Endothelial cell of umbilical vein (primary cell): ENCODE results near the gene CINP. TPM values are rescaled to one million over a fixed set of nuclear protein-coding genes. Genes with fewer than 3 reads are reported as not detected.

Experiments used
- BruUV-seq: library from RNA; stranded (reverse); fragments of 400-500 nt; replicated peaks from 2 replicates; lab custom pipeline; 2021; lab: Mats Ljungman, UMichigan
- CTCF ChIA-PET: fragments of 300-600, 350-600 bp; sonication (Branson Sonifier 250); formaldehyde crosslinking; loops from one replicate; lab custom pipeline; 2021; ENCODE audit warnings: antibody characterized with exemption, inconsistent platforms; lab: Charles Lee
- POLR2A ChIA-PET: fragments of 300-600, 350-600 bp; sonication (Branson Sonifier 250); formaldehyde crosslinking; loops from one replicate; lab custom pipeline; 2021; ENCODE audit warnings: antibody characterized with exemption, inconsistent platforms; lab: Charles Lee
- DNase-seq: peaks from one replicate; pipeline ENCODE4 v3.0.0-alpha.2; 2011; ENCODE audit warnings: low read depth, low spot score
- FAIRE-seq: peaks from 2 replicates; lab custom pipeline; 2011; peaks lifted over from hg19 to GRCh38; lab: Jason Lieb, UNC
- H2AFZ ChIP-seq: 2 replicates; pipeline ENCODE4 v1.6.0; 2012; ENCODE audit warnings: low read depth, low read length, control low read depth, inconsistent platforms
- H3K27ac ChIP-seq: 2 replicates; pipeline ENCODE4 v1.5.1; 2011; ENCODE audit warnings: low read depth, mild to moderate bottlenecking, control low read depth, low read length, moderate library complexity; ENCODE audit not compliant: insufficient read depth
- H3K27me3 ChIP-seq, 2 experiments: 2 replicates each; pipeline versions ENCODE4 v1.6.0 to v1.6.1; 2011; ENCODE audit warnings: low read length in 2 of 2, mixed read lengths in 1 of 2; ENCODE audit not compliant: control insufficient read depth in 2 of 2, insufficient read depth in 2 of 2
- H3K36me3 ChIP-seq, 2 experiments: 2 replicates in 1 of 2; 3 replicates in 1 of 2; pipeline ENCODE4 v1.5.1; 2011; ENCODE audit warnings: low read length in 2 of 2, mild to moderate bottlenecking in 1 of 2, moderate library complexity in 1 of 2; ENCODE audit not compliant: control insufficient read depth in 2 of 2, insufficient read depth in 2 of 2; ENCODE audit errors: extremely low read depth in 1 of 2
- H3K4me1 ChIP-seq: 3 replicates; pipeline ENCODE4 v1.5.1; 2011; ENCODE audit warnings: mild to moderate bottlenecking, low read length; ENCODE audit not compliant: control insufficient read depth, insufficient read depth; ENCODE audit errors: extremely low read depth
- H3K4me2 ChIP-seq: 2 replicates; pipeline ENCODE4 v1.6.1; 2011; ENCODE audit warnings: low read length, control low read depth, mixed read lengths; ENCODE audit not compliant: insufficient read depth
- H3K4me3 ChIP-seq, 3 experiments: fragments of 200-600 bp in 1 of 3; sonication (generic), shearing (Covaris generic) in 1 of 3; replicated peaks in 1 of 3; 2 replicates each; pipeline ENCODE4 v1.5.1; 2011 to 2016; ENCODE audit warnings: control low read depth in 3 of 3, low read length in 3 of 3, mild to moderate bottlenecking in 2 of 3, inconsistent platforms in 1 of 3, low read depth in 1 of 3, moderate library complexity in 1 of 3; ENCODE audit not compliant: insufficient read depth in 1 of 3
- H3K79me2 ChIP-seq: 2 replicates; pipeline ENCODE4 v1.6.0; 2012; ENCODE audit warnings: low read length, inconsistent platforms; ENCODE audit not compliant: control insufficient read depth, insufficient read depth
- H3K9ac ChIP-seq: replicated peaks from 2 replicates; pipeline ENCODE3; 2011; ENCODE audit warnings: low read length, control low read depth; ENCODE audit not compliant: insufficient read depth; ENCODE audit errors: extremely low read depth
- H3K9me1 ChIP-seq: replicated peaks from 3 replicates; pipeline ENCODE4 v1.6.0; 2011; ENCODE audit warnings: mild to moderate bottlenecking, low read length; ENCODE audit not compliant: control insufficient read depth, insufficient read depth; ENCODE audit errors: extremely low read depth
- H3K9me3 ChIP-seq: replicated peaks from 2 replicates; pipeline ENCODE4 v1.5.1; 2012; ENCODE audit warnings: low read length, inconsistent platforms; ENCODE audit not compliant: control insufficient read depth, insufficient read depth
- H4K20me1 ChIP-seq: replicated peaks from 2 replicates; pipeline ENCODE3; 2011; ENCODE audit warnings: mild to moderate bottlenecking, low read length; ENCODE audit not compliant: control insufficient read depth, insufficient read depth; ENCODE audit errors: extremely low read depth
- CTCF ChIP-seq, 2 donors: IDR thresholded peaks; 1 replicate in 1 of 2; 2 replicates in 1 of 2; pipeline ENCODE4 v1.5.1; 2011; ENCODE audit warnings: low read length in 2 of 2, mild to moderate bottlenecking in 2 of 2, moderate library complexity in 2 of 2, control low read depth in 1 of 2, inconsistent platforms in 1 of 2, low read depth in 1 of 2; ENCODE audit not compliant: insufficient read depth in 1 of 2; ENCODE audit errors: extremely low read depth in 1 of 2
- EZH2 ChIP-seq: IDR thresholded peaks from 2 replicates; pipeline ENCODE4 v1.6.1; 2012; ENCODE audit warnings: borderline replicate concordance, low read depth, mild to moderate bottlenecking, moderate library complexity, low read length, inconsistent platforms; ENCODE audit not compliant: severe bottlenecking
- FOS ChIP-seq: IDR thresholded peaks from 2 replicates; pipeline ENCODE4 v1.6.1; 2011; ENCODE audit warnings: mild to moderate bottlenecking, low read length, moderate library complexity, borderline replicate concordance; ENCODE audit not compliant: insufficient read depth
- GATA2 ChIP-seq: IDR thresholded peaks from 2 replicates; pipeline ENCODE4 v1.7.0; 2011; ENCODE audit warnings: low read depth, mild to moderate bottlenecking, moderate library complexity, mixed read lengths, low read length; ENCODE audit not compliant: insufficient read length, insufficient read depth
- JUN ChIP-seq: IDR thresholded peaks from 2 replicates; pipeline ENCODE4 v1.6.1; 2011; ENCODE audit warnings: borderline replicate concordance, low read depth; ENCODE audit not compliant: insufficient read length, insufficient read depth
- MAX ChIP-seq: IDR thresholded peaks from 2 replicates; pipeline ENCODE4 v1.6.1; 2011; ENCODE audit not compliant: insufficient read depth, insufficient read length
- MYC ChIP-seq: IDR thresholded peaks from one replicate; pipeline ENCODE4 v1.6.1; 2011; ENCODE audit warnings: mild to moderate bottlenecking, low read depth, low read length
- POLR2A ChIP-seq: IDR thresholded peaks from 2 replicates; pipeline ENCODE4 v1.6.1; 2012; ENCODE audit warnings: low read depth, mild to moderate bottlenecking, control low read depth, low read length
- POLR2AphosphoS5 ChIP-seq: IDR thresholded peaks from 2 replicates; pipeline ENCODE4 v1.6.1; 2012; ENCODE audit warnings: low read depth, mild to moderate bottlenecking, control low read depth, low read length, moderate library complexity; ENCODE audit not compliant: insufficient read depth
- dilution Hi-C: fragments of 300-500 bp; cut with MboI; formaldehyde crosslinking; loops from one replicate; pipeline ENCODE4 v1.15.0; 2019; ENCODE audit warnings: low sequenced_read_pairs; ENCODE audit not compliant: extremely low pct_ligation_motif_present
- intact Hi-C: fragments of 100-400 bp; cut with micrococcal nuclease; formaldehyde crosslinking; loops from one replicate; pipeline ENCODE4 v1.10.0; 2022
- polyA plus RNA-seq, 4 experiments: library from polyadenylated mRNA; depleted of rRNA in 3 of 4; stranded (reverse) in 3 of 4; unstranded in 1 of 4; fragments of >200 nt; gene quantifications; 2 replicates each; pipeline versions ENCODE4 v1.2.1 to v1.2.3, GENCODE V29; 2011 to 2012; ENCODE audit warnings: missing spikeins in 1 of 4
- total RNA-seq: library from RNA; stranded (reverse); gene quantifications from 2 replicates; pipeline ENCODE4 v1.2.3, GENCODE V29; 2021

The CINP gene
- total and polyA plus RNA-seq, 2 donors (not counting 3 experiments of a cell fraction or from before 2014, with no cell fraction given) = 44.0 to 79.1 TPM

- H4K20me1 ChIP-seq = no peaks in the 10 kb centered on the region
- intact Hi-C loops = no loop called here
- H3K9ac ChIP-seq = no peak overlapping the region
- H3K79me2 ChIP-seq = no peaks in the 10 kb centered on the region
- no peak overlapping the region for H3K27ac ChIP-seq
- H3K9me1 ChIP-seq = no peaks in the 10 kb centered on the region
- H3K36me3 ChIP-seq = no peaks in the 10 kb centered on the region
- no peak for FAIRE-seq
- H2AFZ ChIP-seq = no peak overlapping the region
- no peak overlapping the region for H3K4me2 ChIP-seq
- peaks cover 13% of the 10 kb centered on the region for H3K4me1 ChIP-seq
- no peak for DNase-seq
- POLR2A ChIA-PET = no interaction called here
- no TSS peak for BruUV-seq
- dilution Hi-C loops = no loop called here
- no peak for TF ChIP-seq CTCF (IDR thresholded peaks at IDR 0.05; ENCODE audit: extremely low read depth in 1 of 2, insufficient read depth in 1 of 2, low read depth in 1 of 2, low read length in 2 of 2)
- no peak for TF ChIP-seq POLR2A
- TF ChIP-seq JUN = no peak
- no peak for TF ChIP-seq GATA2
- TF ChIP-seq POLR2AphosphoS5 = no peak
- TF ChIP-seq MAX = no peak
- no peak for TF ChIP-seq MYC
- TF ChIP-seq FOS = no peak
- no peak for TF ChIP-seq EZH2
- CTCF ChIA-PET = interaction anchor here (0.6 kb wide), 1 partner anchor 52 kb away, joined by 3 read pairs; no protein-coding TSS in a partner anchor
- no peak overlapping the region for H3K4me3 ChIP-seq
- H3K27me3 ChIP-seq = no peaks in the 10 kb centered on the region
- H3K9me3 ChIP-seq = no peaks in the 10 kb centered on the region
Observed at GRCh38 chr14:102392506-102392905, 29.8 kb upstream of the CINP start.
